Thyroid gland (tissue), 4 donors: ENCODE measurements around the gene F3. TPM values are rescaled to one million over a fixed set of nuclear protein-coding genes. Genes with fewer than 3 reads are reported as not detected.

ENCODE experiments used
- DNase-seq, 2 donors: peaks; one replicate each; pipeline ENCODE4 v3.0.0-alpha.2; 2019
- H3K27ac ChIP-seq, 3 donors: fragments of 200-600 bp; sonication (generic); 1 replicate in 2 of 3; 2 replicates in 1 of 3; pipeline ENCODE4 v1.5.1; 2016 to 2019; ENCODE audit warnings: mild to moderate bottlenecking in 1 of 3, moderate library complexity in 1 of 3
- H3K27me3 ChIP-seq: fragments of 200-600 bp; sonication (generic); one replicate; pipeline ENCODE4 v1.5.1; 2019
- H3K36me3 ChIP-seq, 2 donors: fragments of 200-600 bp; sonication (generic); one replicate each; pipeline ENCODE4 v1.5.1; 2016 to 2019
- H3K4me1 ChIP-seq, 2 donors: fragments of 200-600 bp; sonication (generic); one replicate each; pipeline ENCODE4 v1.5.1; 2017 to 2019
- H3K4me3 ChIP-seq, 3 donors: fragments of 200-600 bp; sonication (generic); replicated peaks in 1 of 3; 1 replicate in 2 of 3; 2 replicates in 1 of 3; pipeline ENCODE4 v1.5.1; 2016; ENCODE audit warnings: mild to moderate bottlenecking in 1 of 3
- H3K9me3 ChIP-seq: fragments of 200-600 bp; sonication (generic); one replicate; pipeline ENCODE4 v1.5.1; 2017
- CTCF ChIP-seq, 6 experiments: fragments of 200-600 bp in 3 of 6; fragments of 450-650 bp in 3 of 6; sonication (generic) in 3 of 6; IDR thresholded peaks; one replicate each; pipeline ENCODE4 v1.5.1; 2016 to 2019; ENCODE audit warnings: antibody characterized with exemption in 6 of 6, mild to moderate bottlenecking in 2 of 6, inconsistent platforms in 1 of 6, moderate library complexity in 1 of 6
- POLR2A ChIP-seq, 2 donors: fragments of 450-650 bp; IDR thresholded peaks; one replicate each; pipeline ENCODE4 v1.6.1; 2017; ENCODE audit warnings: antibody characterized with exemption in 2 of 2, mild to moderate bottlenecking in 2 of 2, moderate library complexity in 1 of 2
- WGBS, 2 donors: methylation state at CpG; one replicate each; pipeline ENCODE4 v1.1.5; 2017; 5-methylcytosine and 5-hydroxymethylcytosine counted together
- intact Hi-C: fragments of 100-400 bp; cut with DNase I; formaldehyde crosslinking; loops from one replicate; pipeline ENCODE4 v1.15.1; 2023
- total RNA-seq, 4 donors: library from RNA; depleted of rRNA; stranded (reverse); fragments of >200 nt; gene quantifications; one replicate each; pipeline ENCODE4 v1.2.3, GENCODE V29; 2016

The F3 gene
- total RNA-seq, 4 donors from 2014 or later, result 59.4 to 132 (median 99.0) TPM

- DNase-seq, result no peak
- intact Hi-C loops, result no loop called here
- no peaks in the 10 kb centered on the region for H3K4me1 ChIP-seq
- 63 to 64% methylated on average over 2 of the region's 2 CpGs for WGBS, 2 donors
- H3K27ac ChIP-seq, result no peak overlapping the region
- no peak overlapping the region for H3K4me3 ChIP-seq
- peaks cover 0 to 7% of the 10 kb centered on the region in 2 donors for H3K36me3 ChIP-seq
- H3K9me3 ChIP-seq, result no peaks in the 10 kb centered on the region
- H3K27me3 ChIP-seq, result no peaks in the 10 kb centered on the region
- TF ChIP-seq CTCF (IDR thresholded peaks at IDR 0.05) (no peak), POLR2A (IDR thresholded peaks at IDR 0.05) (no peak)
Observed at GRCh38 chr1:94519351-94519750, 22.2 kb downstream of the F3 start.

GRCh38 chr1:94515296-94515947 is 26.1 kb downstream of the F3 start:
- 41 to 95% methylated on average over 1 of the region's 1 CpG for WGBS, 2 donors

GRCh38 chr1:94514095-94514727 is 27.3 kb downstream of the F3 start:
- intact Hi-C loops, result no loop called here

More at GRCh38 chr1:94515296-94515947, 26.1 kb downstream of the F3 start:
- TF ChIP-seq CTCF (IDR thresholded peaks at IDR 0.05) (no peak), POLR2A (IDR thresholded peaks at IDR 0.05) (no peak)
- no peaks in the 10 kb centered on the region for H3K27me3 ChIP-seq
- intact Hi-C loops, result no loop called here
- DNase-seq, result no peak
- no peak overlapping the region for H3K4me3 ChIP-seq
- peaks cover 0 to 7% of the 10 kb centered on the region in 2 donors for H3K36me3 ChIP-seq
- H3K4me1 ChIP-seq, result no peaks in the 10 kb centered on the region
- H3K27ac ChIP-seq, result no peak overlapping the region
- H3K9me3 ChIP-seq, result no peaks in the 10 kb centered on the region

GRCh38 chr1:94512816-94513215 is 28.7 kb downstream of the F3 start:
- 95 to 97% methylated on average over 2 of the region's 2 CpGs for WGBS, 2 donors
- TF ChIP-seq POLR2A (IDR thresholded peaks at IDR 0.05), result no peak
- no peak for TF ChIP-seq CTCF (IDR thresholded peaks at IDR 0.05)
- intact Hi-C loops, result no loop called here

More at GRCh38 chr1:94514095-94514727, 27.3 kb downstream of the F3 start:
- H3K4me1 ChIP-seq, result no peaks in the 10 kb centered on the region
- peak; percentile 27 to 74 (median 58) for TF ChIP-seq CTCF (IDR thresholded peaks at IDR 0.05)
- TF ChIP-seq POLR2A (IDR thresholded peaks at IDR 0.05), result no peak
- DNase-seq, result peak; percentile 34 to 44
- H3K9me3 ChIP-seq, result no peaks in the 10 kb centered on the region
- no peak overlapping the region for H3K27ac ChIP-seq
- H3K27me3 ChIP-seq, result no peaks in the 10 kb centered on the region
- 69 to 73% methylated on average over 2 of the region's 2 CpGs for WGBS, 2 donors
- H3K4me3 ChIP-seq, result no peak overlapping the region
- peaks cover 0 to 7% of the 10 kb centered on the region in 2 donors for H3K36me3 ChIP-seq

GRCh38 chr1:94504601-94505000 is 37.0 kb downstream of the F3 start:
- WGBS, 2 donors, result 88 to 95% methylated on average over 1 of the region's 1 CpG
- intact Hi-C loops, result no loop called here

More at GRCh38 chr1:94512816-94513215, 28.7 kb downstream of the F3 start:
- H3K27ac ChIP-seq, result no peak overlapping the region
- H3K4me3 ChIP-seq, result no peak overlapping the region
- no peak for DNase-seq
- H3K4me1 ChIP-seq, result no peaks in the 10 kb centered on the region
- H3K27me3 ChIP-seq, result no peaks in the 10 kb centered on the region
- H3K36me3 ChIP-seq, result peaks cover 0 to 6% of the 10 kb centered on the region in 2 donors
- H3K9me3 ChIP-seq, result no peaks in the 10 kb centered on the region

More at GRCh38 chr1:94504601-94505000, 37.0 kb downstream of the F3 start:
- TF ChIP-seq POLR2A (IDR thresholded peaks at IDR 0.05) (no peak), CTCF (IDR thresholded peaks at IDR 0.05) (no peak)
- no peak overlapping the region for H3K27ac ChIP-seq
- H3K4me1 ChIP-seq, result no peaks in the 10 kb centered on the region
- no peak for DNase-seq
- peaks cover 0 to 3% of the 10 kb centered on the region in 2 donors for H3K36me3 ChIP-seq
- H3K27me3 ChIP-seq, result no peaks in the 10 kb centered on the region
- no peak overlapping the region for H3K4me3 ChIP-seq
- no peaks in the 10 kb centered on the region for H3K9me3 ChIP-seq
